Measurements from ENCODE around the gene MAGED4.
"Not testable (repeated sequence)": the region's sequence is repeated elsewhere in the genome, so short reads cannot be mapped to it uniquely, and the experiment has no call there.

Gene MAGED4, protein sequence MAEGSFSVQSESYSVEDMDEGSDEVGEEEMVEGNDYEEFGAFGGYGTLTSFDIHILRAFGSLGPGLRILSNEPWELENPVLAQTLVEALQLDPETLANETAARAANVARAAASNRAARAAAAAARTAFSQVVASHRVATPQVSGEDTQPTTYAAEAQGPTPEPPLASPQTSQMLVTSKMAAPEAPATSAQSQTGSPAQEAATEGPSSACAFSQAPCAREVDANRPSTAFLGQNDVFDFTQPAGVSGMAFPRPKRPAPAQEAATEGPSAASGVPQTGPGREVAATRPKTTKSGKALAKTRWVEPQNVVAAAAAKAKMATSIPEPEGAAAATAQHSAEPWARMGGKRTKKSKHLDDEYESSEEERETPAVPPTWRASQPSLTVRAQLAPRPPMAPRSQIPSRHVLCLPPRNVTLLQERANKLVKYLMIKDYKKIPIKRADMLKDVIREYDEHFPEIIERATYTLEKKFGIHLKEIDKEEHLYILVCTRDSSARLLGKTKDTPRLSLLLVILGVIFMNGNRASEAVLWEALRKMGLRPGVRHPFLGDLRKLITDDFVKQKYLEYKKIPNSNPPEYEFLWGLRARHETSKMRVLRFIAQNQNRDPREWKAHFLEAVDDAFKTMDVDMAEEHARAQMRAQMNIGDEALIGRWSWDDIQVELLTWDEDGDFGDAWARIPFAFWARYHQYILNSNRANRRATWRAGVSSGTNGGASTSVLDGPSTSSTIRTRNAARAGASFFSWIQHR

GRCh38 chrX:52184440-52185077, at the start of gene MAGED4:
Gene MAGED4, plus strand, starts transcription at chrX:52184888. Its CDS starts 1,035 bp downstream, at chrX:52185923.
- in situ Hi-C loops (cut with HindIII; ENCODE audit: low sequenced_read_pairs); H3K4me3 ChIP-seq (ENCODE audit: low read depth, low read length); DNase-seq (ENCODE audit: low read depth, low spot score): not testable (repeated sequence)

DNA sequence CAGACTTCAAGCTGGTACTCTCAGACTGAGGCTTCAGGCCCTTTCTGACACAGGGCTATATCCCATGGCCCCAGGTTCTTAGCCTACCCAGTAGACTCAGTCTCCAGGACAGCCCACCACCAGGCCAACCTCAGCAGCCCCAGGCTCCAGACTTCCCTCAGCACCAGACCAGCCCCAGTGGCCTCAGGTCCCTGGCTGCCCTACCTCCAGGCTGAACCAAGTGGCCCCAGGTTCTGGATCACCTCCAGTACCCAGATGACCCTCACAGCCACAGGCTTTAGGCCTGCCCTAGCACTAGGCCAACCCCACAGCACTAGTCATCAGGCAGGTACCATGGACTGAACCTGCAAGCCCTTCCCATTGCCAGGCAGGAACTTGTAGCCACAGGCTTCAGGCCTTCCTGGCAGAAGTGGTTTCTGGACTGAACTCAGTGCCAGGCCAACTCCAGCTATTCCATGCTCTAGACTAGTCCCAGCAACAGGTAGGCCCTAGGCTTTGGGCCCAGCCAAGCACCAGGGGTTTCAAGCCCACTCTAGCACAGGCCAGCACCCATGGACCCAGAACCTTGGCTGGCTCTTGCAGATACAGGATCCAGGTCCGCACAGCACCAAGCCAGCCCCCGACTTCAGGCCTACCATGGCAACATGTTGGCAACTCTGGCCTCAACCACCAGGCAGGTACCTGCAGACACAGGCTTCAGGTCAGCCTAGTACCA, 45.7 kb upstream of the MAGED4 start:
- no peak for DNase-seq (ENCODE audit: low read depth, low spot score)
- TF ChIP-seq, protein P1, sequence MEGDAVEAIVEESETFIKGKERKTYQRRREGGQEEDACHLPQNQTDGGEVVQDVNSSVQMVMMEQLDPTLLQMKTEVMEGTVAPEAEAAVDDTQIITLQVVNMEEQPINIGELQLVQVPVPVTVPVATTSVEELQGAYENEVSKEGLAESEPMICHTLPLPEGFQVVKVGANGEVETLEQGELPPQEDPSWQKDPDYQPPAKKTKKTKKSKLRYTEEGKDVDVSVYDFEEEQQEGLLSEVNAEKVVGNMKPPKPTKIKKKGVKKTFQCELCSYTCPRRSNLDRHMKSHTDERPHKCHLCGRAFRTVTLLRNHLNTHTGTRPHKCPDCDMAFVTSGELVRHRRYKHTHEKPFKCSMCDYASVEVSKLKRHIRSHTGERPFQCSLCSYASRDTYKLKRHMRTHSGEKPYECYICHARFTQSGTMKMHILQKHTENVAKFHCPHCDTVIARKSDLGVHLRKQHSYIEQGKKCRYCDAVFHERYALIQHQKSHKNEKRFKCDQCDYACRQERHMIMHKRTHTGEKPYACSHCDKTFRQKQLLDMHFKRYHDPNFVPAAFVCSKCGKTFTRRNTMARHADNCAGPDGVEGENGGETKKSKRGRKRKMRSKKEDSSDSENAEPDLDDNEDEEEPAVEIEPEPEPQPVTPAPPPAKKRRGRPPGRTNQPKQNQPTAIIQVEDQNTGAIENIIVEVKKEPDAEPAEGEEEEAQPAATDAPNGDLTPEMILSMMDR (IDR thresholded peaks at IDR 0.05; ENCODE audit: low read depth, low read length), result no peak
- H3K4me3 ChIP-seq (ENCODE audit: low read depth, low read length), result no peak overlapping the region
- in situ Hi-C loops (cut with HindIII; ENCODE audit: low sequenced_read_pairs), result no loop called here

GRCh38 chrX:52139545-52139895, 45.2 kb upstream of the MAGED4 start:
- DNase-seq (ENCODE audit: low read depth, low spot score), result no peak
- H3K4me3 ChIP-seq (ENCODE audit: low read depth, low read length), result no peak overlapping the region
- TF ChIP-seq, protein P1 (IDR thresholded peaks at IDR 0.05; ENCODE audit: low read depth, low read length), result no peak
- in situ Hi-C loops (cut with HindIII; ENCODE audit: low sequenced_read_pairs), result no loop called here

DNA sequence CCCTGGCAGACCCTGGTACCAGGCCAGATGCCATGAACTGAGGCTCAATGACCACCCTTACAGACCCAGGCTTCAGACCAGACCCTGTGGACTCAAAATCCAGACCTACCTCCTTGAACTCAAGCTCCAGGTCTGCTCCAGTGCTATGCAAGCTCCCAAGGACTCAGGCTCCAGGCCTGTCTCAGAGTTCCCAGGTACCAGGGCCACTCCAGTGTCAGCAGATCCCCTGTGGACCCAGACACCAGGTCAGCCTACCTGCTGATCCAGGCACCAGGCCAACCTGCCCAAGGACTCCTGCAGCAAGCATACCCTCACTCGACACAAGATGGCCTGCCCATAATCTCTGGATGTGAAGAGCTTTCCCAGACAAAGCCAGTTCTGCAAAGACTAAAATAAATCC, 44.7 kb upstream of the MAGED4 start:
- no peak overlapping the region for H3K4me3 ChIP-seq (ENCODE audit: low read depth, low read length)

GRCh38 chrX:52150667-52151066, 34.0 kb upstream of the MAGED4 start:
- DNase-seq (ENCODE audit: low read depth, low spot score); H3K4me3 ChIP-seq (ENCODE audit: low read depth, low read length); in situ Hi-C loops (cut with HindIII; ENCODE audit: low sequenced_read_pairs): not testable (repeated sequence)

More for the DNA sequence above, 44.7 kb upstream of the MAGED4 start:
- in situ Hi-C loops (cut with HindIII; ENCODE audit: low sequenced_read_pairs), result no loop called here
- DNase-seq (ENCODE audit: low read depth, low spot score), result no peak
- TF ChIP-seq, protein P1 (IDR thresholded peaks at IDR 0.05; ENCODE audit: low read depth, low read length), result no peak

GRCh38 chrX:52160140-52160539, 24.5 kb upstream of the MAGED4 start:
- DNase-seq (ENCODE audit: low read depth, low spot score); in situ Hi-C loops (cut with HindIII; ENCODE audit: low sequenced_read_pairs); H3K4me3 ChIP-seq (ENCODE audit: low read depth, low read length): not testable (repeated sequence)

- TF ChIP-seq, protein P1 (IDR thresholded peaks at IDR 0.05; ENCODE audit: low read depth, low read length), result no peak
- no peak for DNase-seq (ENCODE audit: low read depth, low spot score)
- no peak overlapping the region for H3K4me3 ChIP-seq (ENCODE audit: low read depth, low read length)
- in situ Hi-C loops (cut with HindIII; ENCODE audit: low sequenced_read_pairs), result no loop called here
Observed at GRCh38 chrX:52166840-52167239, 17.8 kb upstream of the MAGED4 start.

GRCh38 chrX:52171055-52171454, 13.6 kb upstream of the MAGED4 start:
- in situ Hi-C loops (cut with HindIII; ENCODE audit: low sequenced_read_pairs); H3K4me3 ChIP-seq (ENCODE audit: low read depth, low read length); DNase-seq (ENCODE audit: low read depth, low spot score): not testable (repeated sequence)

- DNase-seq (ENCODE audit: low read depth, low spot score); in situ Hi-C loops (cut with HindIII; ENCODE audit: low sequenced_read_pairs); H3K4me3 ChIP-seq (ENCODE audit: low read depth, low read length): not testable (repeated sequence)
Observed at GRCh38 chrX:52185078-52185453, 378 bp downstream of the MAGED4 start.

GRCh38 chrX:52211405-52211804, 26.7 kb downstream of the MAGED4 start:
- H3K4me3 ChIP-seq (ENCODE audit: low read depth, low read length); DNase-seq (ENCODE audit: low read depth, low spot score); in situ Hi-C loops (cut with HindIII; ENCODE audit: low sequenced_read_pairs): not testable (repeated sequence)
